GM19452 (cell line): ENCODE measurements around the gene POU6F1.

Experiments
- ATAC-seq: cut with Tn5 transposase; IDR thresholded peaks from one replicate; pipeline ENCODE4 v1.9.1; 2021; ENCODE audit not compliant: unreplicated experiment

The POU6F1 gene

DNA sequence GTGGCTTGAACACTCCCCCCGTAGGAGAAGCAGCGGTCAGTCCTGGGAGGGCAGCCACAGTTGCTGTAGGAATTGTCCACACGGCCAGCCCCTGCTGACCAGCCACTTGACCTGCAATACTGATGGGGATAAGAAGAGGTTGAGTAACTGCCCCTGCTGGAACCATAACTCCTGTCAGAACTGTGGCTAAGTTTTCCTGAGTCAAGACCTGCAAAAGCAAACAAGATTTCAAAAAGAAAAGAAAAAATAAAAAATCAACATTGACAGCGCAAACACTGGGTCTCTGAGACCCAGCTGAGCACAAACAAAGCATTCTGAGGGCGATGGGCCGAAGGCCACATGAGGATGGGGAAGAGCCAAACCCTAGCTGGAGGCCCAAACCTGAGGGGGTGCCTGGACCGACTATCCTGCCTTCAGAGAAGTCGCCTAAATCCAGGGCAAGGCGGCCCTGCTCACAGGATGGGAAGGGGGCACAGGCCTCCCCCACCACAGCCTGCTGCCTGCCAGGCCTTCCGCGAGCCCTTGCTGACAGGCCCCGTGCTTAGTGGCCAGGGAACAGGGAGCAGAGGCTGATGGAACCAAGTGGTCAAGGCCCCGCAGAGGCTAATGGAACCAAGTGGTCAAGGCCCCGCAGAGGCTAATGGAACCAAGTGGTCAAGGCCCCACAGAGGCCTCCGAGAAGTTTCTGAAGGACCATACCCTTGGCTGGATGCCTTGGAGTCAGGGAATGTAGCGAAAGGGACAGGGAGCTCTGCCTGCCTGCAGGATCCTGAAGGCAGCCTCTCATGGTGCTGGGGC, 19.1 kb downstream of the POU6F1 start:
- no peak for ATAC-seq

DNA sequence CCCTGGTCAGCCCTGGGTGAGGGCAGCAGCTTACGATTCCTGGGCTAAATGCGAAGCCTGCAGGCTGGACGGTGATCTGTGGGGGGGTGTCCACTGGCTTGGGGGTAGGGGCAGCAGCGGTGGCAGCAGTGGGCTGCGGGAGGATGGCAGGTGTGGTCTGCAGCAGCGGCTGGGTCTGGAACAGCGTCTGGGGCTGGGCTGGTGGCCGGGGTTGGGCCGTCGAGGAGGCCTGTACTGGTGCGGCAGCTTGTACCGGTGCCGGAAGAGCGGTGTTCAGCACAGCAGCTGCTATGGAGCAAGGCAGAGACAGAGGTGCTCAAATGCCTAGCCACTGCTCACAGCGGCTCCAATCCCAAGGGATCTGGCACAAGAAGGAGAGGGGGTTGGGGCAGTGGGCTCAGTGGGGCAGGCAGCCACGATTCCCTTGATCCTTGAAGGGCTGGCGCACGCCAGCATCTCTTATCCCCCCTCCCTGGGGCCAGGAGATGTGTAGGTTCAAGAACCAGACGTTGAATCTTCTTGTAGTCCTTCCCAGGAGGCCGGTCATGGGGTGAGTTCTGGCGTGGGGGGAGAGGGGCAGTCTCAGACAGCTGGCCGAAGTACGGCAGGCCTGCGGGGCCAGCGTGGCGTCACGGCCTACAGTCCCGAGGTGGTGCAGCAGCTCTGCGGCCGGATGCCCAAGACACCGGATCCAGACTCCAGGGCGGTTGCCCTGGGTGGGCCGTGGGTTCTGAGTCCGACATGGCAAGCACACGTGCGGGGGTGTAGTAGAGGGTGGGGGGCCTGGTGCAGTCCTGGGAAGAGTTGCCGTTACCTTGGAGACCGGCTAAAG, 19.9 kb downstream of the POU6F1 start:
- no peak for ATAC-seq

DNA sequence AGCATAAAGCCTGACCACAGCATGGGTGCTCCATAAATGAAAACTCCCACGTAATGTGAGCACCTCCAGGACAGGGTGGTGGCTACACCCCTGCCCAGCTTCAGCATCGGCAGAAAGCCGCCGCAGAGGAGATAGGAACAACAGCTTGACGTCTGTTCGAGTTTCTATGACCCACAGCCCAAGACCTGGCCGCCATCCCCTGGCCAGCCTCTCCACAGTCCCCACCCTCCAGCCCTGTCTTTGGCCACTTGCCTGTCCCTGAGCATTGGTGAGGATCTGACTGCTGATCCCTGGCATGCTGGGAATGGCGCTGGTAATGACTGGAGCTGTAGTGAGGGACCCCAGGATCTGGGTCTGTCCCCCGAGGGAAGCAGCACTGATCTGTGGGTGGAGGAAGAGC, 21.3 kb downstream of the POU6F1 start:
- no peak for ATAC-seq

DNA sequence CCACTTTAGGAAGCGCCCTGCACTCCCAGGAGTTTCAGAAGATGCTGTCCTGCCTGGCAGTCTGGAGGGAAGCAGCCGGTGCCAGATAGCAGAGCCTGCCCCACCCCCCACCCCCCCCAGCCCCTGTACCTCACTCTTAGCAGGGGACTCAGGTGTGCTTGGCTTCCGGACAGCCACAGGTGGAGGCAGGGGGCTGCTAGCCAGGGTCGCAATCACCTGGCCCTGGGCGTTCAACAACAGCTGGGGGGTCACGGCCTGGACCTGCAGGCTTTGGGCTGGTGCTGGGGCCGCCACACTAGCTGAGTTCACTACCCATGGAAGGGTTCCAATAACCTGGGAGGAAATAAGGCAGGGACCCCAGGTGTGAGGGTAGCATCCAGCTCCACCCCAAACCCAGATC, 22.0 kb downstream of the POU6F1 start:
- no peak for ATAC-seq

DNA sequence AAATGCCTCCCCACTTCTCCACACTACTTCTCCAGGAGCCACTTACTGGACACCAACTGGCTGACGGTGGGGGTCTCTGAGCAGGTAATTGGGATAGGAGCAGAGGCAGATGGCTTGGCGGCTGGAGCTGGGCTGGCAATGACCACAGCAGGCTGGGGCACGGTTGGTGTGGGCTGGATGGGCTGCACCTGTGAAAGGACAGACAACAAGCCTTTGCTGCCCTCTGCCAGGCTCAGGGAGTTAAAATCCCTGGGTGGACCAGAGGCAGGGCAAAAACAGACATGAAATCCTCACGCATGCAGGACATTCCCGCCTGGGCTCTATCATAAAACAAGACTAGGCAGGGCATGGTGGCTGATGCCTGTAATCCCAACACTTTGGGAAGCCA, 25.6 kb downstream of the POU6F1 start:
- no peak for ATAC-seq

DNA sequence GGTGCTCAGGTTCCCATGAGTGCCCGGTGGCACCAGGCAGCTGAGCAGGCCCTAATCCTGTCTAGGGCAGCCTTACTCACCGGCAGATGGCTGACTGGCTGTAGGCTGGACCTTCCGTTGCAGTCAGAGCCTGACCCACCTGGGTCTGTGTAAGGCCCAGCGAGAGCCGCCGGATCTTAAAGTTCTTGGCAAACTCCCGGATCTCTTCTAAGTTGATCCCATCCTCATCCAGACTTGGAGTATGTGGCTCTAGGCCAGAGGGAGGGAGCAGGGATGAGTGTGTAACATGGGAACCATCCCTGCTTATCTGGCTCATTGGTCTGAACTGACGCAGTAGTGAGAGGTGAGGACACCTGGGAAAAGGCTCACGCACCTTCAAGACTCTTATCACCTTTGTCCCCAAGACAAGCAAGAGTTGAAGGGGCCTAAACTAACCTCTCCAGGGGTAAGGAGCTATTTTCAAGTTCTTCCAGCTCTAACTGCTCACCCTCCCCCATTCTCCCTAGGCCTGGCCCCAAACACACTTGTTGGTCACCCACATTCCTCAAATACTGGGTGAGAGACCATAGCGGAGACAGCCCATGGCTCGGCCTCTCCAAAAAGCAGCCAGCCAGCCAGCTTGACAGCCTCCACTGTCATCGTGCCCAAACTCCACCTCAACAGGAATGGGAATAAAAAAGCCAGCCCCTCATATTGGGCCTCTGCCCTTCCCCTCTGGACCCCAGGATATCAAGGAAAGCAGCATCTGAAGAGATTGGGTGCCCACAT, 26.2 kb downstream of the POU6F1 start:
- ATAC-seq, result no peak

DNA sequence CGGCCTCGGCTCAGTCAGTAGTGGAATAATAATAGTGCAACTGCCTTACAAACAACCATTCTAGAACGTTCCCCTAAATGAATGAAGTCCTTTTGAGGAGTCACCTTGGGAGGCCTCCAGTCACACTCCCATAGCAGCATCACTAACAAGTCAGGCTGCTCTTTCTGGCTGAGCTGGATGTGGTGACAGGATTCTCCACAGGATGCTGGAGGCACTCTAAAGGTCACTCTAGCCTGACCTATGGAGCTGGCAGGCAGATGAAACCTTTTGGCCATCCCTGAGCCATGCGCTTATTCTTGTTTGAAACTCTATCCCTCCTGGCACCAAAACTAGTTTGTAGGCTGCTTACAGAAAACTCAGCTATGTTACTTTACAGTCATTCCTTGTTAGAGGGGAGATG, 27.0 kb downstream of the POU6F1 start:
- no peak for ATAC-seq

DNA sequence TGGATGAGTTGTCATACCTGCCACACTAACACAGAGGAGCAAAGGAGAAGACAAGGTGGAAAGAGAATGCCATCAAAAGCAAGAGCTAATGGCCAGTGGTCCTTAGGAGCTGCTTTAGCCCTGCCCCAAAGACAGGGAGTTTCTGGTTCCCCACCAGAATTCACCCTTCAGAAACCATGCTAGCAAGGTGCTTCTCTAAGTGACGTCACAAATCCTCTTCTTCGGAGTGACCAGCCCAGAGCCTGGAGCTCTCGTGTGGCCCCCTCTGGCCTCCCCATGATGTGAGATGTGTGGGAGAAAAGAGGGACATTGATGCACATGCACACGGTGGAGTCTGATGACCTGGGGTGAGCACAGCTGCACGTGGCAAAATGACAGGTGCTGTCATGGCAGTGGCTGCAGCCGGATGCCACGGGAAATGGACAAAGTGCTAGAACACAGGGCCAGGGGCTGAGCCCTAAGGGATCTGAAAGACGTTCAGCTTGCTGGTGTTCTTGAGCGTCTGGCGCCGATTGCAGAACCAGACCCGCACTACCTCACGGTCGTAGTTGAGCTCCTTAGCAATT, 28.0 kb downstream of the POU6F1 start:
- ATAC-seq, result no peak

DNA sequence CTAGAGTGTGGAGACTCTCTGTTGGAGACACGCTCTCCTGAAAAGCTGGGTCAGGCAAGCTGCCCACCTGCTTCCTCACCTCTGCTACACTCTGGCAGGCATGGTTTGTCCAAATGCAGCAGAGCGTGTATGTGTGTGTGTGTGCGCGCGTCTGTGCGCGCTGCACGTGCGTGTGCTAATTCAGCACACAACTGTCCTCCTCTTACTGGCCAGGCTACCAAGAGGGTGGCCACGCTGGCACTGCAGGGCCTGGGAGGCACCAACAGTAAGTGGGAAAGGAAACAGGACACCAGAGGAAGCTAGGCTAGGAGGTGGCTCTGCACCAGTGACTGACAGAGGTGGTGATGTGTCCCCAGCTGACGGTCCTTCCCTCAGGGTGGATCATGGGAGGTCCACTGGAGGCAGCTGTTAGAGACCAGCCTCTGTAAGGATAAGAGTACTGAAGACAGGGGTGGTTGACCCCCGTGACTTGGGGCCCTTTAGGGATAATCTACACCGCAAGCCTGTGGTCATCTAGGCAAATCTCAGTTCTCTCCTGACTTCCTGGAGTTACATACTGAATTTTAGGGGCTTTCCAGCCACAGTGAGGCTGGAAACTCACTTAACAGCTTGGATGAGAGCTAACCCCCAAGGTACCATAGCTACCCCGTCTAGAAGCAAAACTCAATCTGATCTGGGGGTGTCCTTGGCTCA, 29.4 kb downstream of the POU6F1 start:
- peak; percentile 73 for ATAC-seq

DNA sequence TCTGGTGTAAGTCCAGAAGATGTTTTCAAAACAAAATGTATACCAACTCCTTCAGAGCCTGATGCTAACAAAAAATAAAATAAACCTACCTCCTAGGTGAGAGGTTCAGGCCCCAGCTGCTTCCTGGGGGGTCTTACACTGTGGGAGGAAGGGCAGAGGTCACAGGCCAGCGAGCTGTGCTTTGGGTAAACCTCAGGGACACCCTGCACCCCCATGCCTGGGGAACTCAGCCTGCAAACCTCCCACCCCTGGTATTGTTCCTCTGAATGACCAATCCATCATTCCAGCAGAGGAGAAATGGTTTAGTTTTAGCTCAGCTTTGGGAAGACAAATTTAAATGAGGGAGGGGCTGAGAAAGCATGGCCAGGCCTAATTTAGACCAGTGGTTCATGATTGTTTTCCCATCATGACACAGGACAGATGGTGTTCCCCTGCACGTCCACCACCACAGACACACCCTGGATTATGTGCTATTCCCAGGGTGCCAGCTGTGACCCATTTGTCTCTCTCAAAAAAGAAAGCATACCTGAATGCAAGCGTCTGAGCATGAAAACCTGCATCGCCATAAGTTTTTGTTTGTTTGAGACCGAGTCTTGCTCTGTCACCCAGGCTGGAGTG, 30.4 kb downstream of the POU6F1 start:
- no peak for ATAC-seq

DNA sequence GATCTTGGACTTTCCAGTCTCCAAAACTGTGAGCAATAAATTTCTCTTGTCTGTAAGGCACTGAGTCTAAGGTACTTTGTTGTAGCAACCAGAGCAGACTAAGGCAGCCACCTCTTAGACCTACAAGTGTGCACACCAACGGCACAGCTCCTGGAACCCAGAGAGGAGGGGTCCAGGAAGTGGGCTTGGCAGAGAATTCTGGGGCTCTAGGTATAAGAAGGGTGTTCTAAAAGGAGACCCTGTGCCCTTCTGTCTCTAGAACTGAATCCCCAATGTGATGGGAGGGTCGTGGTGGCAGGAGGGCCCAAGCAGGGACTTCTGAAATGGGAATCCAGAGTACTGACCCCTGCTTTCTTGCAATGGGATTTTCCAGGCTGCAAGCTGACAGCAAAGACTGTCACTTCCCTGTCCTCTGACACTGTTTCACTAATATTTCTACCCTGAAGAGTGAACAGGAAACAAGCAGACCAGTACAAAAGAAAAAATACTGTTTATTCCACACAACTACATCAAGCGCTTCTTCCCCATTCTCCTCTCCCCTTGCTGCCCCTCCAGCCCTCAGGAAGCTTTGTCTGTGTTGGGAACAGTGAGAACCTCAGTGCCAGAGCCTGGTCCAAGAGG, 31.3 kb downstream of the POU6F1 start:
- ATAC-seq, result no peak

DNA sequence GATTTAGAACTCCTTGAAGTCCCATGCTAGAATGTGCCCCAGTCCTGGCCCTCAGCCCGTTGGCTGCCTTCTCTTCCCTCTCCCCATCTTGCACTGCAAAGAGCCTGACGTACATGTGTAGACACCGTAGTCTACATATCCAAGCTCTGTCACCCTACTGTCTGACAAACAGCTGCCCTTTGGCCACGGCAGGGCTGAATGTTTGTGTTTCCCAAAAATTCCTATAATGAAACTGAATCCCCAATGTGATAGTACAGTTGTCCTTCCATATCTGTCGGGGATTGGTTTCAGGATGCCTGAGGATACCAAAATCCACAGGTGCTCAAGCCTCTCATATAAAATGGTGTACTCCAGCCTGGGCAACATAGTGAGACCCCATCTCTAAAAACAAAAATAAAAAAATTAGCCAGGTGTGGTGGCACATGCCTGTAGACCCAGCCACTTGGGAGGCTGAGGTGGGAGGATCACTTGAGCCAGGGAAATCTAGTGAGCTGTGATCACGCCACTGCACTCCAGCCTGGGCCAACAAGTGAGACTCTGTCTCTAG, 32.6 kb downstream of the POU6F1 start:
- no peak for ATAC-seq

DNA sequence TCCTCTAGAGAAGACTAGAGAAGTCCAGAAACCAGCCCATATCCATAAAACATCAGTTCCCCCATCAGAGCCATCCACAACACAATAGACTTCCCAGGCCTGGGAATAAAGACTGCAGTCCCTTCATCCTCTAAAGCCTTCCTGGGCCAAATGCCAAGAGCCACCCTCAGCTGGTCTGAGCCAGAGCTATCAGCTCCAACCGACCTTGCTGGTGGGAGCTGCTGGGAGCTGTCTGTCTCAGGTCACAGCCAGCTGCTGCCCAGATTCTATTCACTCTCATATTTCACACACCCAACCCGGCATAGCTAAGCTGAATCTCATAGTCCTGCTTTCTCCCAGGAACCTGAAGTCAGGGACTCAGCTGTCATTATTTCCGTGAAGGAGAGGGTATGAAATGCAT, 34.0 kb downstream of the POU6F1 start:
- ATAC-seq, result no peak

DNA sequence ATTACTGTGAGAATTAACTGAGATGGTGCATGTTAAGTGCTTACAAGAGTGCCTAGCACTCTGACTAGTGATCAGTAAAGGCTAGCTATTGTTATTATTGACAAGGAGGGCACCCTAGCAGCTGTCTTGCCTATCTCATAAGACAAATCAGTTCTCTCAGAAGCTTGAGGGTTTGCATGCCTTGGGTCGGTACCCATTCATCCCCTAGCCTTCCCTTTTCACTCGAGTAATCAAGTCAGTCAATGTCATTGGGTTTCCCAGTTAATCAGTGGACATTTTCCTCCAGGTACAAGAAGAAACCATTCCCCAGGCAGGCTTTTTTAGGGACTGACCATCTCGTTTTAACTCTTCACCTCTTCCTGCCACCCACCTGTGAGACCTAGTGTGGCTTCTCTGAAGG, 34.5 kb downstream of the POU6F1 start:
- no peak for ATAC-seq

DNA sequence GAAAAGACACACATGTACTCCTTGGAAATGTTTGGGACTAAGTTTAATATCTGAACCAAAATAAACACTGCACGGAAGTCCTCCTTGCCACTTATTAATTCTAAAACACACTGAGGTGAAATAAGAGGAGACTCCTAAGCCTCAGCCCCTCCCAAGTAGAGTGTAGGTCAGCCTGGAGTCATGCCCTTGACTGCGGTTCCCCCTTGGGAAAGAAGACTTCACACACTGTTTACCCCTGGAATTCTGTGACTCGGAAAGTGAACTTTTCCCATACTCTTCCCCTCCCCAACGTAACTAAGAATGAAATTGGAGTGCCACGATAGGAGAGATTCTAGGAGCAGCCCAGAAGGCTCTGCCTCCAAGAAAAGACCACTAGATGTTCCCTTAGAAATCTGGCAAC, 36.3 kb downstream of the POU6F1 start:
- ATAC-seq, result no peak

DNA sequence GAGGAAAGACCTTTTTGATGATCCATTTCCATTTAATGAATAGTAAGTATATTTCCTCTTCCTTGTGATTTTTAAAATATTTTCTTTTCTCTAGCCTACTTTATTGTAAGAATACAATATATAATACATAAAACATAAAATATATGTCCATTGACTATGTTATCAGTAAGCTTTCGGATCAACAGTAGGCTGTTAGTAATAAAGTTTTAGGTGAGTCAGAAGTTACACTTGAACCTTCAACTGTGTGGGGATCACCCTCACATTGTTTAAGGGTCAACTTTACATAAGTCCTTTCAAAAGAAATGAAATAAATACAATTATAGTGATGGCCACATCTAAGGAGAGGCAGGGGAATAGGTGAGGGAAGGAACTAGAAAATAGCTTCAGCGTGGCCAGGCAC, 40.0 kb downstream of the POU6F1 start:
- ATAC-seq, result no peak

DNA sequence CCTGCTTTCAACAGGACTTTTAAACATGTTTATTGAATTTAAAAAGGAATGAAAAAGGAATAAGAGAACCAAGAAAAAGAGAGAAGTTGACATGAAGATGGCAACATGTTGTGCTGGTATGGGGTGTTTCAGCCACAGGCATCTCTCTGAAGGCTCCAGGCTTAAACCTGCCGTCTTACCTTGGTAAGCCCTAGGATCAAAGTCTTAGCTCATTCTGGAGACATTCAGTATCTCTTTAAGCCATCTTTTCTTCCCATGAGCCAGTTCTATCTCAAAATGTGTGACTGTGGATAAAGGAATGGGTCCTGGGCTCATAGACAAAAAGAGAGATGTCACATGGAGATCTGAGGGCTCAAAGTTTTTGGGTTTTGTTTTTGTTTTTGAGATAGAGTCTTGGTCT, 43.4 kb downstream of the POU6F1 start:
- ATAC-seq, result no peak

DNA sequence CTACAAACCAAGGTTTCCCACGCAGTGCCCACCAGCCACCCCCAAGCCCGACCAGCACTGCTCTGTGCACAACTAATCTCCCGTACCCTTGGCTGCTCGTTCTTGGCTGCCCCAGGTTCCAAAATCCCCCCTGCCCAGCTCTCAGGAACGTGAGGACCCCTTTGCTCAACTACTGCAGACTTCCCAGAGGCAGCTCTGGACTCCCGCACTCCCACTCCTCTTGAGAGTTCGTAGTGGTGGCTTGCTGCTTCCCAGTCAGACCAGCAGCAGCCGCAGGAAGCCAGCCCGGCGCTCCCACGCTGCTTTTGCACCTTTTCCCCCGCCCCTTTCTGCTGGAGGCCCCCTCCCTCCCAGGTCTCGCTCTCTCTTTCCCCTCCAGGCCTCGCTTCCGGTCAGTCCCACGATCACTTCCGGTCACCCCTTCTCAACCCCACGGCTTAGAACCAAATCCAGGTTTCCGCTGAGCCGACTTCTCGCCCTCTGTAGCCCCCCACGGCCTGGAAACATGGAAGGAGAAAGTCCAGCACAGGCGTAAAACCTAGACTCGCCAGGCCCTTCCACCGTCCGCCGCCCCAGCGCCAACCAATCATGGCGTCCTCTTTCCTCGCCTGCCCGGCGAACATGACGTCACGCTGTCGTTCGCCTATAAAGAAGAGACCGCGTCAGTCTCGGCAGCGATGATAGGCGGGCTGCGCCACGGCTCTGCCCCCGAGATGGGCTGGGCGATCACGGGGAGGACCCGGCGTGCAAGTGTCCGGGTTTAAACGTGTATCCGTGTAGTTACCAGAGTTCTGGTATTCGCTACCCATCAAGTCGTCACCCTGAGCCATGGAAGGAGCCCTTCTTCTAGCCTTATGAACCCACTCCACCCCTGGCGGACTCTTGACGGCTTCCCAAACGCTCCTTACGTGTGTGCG, 45.1 kb downstream of the POU6F1 start, which contains the start of gene TFCP2:
TFCP2 (minus strand) TSS at position 621 of the 917 bp plus-strand sequence. CDS start 713 bp downstream, outside the sequence.
- peak; percentile 92 for ATAC-seq
